ENCODE measurements around the gene TMEM217. TPM values are rescaled to one million over a fixed set of nuclear protein-coding genes. Genes with fewer than 3 reads are reported as not detected.

TMEM217 gene
- total RNA-seq, 1 donor from 2014 or later: 0.86 TPM

GRCh38 chr6:37287519-37288157 lies 29.7 kb upstream of the TMEM217 start:
- H3K4me3 ChIP-seq (ENCODE audit: low read depth, low read length): no peak overlapping the region
- no peak for DNase-seq (ENCODE audit: low read depth)
- TF ChIP-seq, protein P1, sequence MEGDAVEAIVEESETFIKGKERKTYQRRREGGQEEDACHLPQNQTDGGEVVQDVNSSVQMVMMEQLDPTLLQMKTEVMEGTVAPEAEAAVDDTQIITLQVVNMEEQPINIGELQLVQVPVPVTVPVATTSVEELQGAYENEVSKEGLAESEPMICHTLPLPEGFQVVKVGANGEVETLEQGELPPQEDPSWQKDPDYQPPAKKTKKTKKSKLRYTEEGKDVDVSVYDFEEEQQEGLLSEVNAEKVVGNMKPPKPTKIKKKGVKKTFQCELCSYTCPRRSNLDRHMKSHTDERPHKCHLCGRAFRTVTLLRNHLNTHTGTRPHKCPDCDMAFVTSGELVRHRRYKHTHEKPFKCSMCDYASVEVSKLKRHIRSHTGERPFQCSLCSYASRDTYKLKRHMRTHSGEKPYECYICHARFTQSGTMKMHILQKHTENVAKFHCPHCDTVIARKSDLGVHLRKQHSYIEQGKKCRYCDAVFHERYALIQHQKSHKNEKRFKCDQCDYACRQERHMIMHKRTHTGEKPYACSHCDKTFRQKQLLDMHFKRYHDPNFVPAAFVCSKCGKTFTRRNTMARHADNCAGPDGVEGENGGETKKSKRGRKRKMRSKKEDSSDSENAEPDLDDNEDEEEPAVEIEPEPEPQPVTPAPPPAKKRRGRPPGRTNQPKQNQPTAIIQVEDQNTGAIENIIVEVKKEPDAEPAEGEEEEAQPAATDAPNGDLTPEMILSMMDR (conservative IDR thresholded peaks at IDR 0.05; ENCODE audit: low read depth, low read length): no peak

DNA sequence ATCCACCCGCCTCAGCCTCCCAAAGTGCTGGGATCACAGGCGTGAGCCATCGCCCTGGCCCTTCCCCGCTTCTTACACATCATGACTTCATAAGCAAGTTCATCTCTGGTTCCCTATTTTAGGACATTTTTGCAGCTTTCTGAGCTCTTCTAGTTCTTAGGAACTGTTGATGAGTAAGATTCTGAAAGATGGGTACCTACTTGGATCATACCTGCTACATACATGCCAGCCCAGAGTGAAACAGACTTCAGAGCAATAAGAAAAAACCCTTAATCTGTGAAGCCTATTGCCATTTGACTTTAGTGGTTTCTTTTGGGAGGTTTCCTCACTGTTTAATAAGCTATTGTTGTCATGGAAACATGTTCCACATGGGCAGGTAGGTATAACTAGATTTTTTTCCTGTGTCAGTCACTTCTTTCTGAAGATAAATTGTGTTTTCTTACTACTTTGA lies 27.9 kb upstream of the TMEM217 start:
- peak; percentile 61 for DNase-seq (ENCODE audit: low read depth)
- TF ChIP-seq, protein P1 (conservative IDR thresholded peaks at IDR 0.05; ENCODE audit: low read depth, low read length): no peak

GRCh38 chr6:37284781-37285180 lies 26.8 kb upstream of the TMEM217 start:
- H3K4me3 ChIP-seq (ENCODE audit: low read depth, low read length): no peak overlapping the region
- TF ChIP-seq, protein P1 (conservative IDR thresholded peaks at IDR 0.05; ENCODE audit: low read depth, low read length): no peak
- no peak for DNase-seq (ENCODE audit: low read depth)

More for the DNA sequence above, 27.9 kb upstream of the TMEM217 start:
- H3K4me3 ChIP-seq (ENCODE audit: low read depth, low read length): no peak overlapping the region

DNA sequence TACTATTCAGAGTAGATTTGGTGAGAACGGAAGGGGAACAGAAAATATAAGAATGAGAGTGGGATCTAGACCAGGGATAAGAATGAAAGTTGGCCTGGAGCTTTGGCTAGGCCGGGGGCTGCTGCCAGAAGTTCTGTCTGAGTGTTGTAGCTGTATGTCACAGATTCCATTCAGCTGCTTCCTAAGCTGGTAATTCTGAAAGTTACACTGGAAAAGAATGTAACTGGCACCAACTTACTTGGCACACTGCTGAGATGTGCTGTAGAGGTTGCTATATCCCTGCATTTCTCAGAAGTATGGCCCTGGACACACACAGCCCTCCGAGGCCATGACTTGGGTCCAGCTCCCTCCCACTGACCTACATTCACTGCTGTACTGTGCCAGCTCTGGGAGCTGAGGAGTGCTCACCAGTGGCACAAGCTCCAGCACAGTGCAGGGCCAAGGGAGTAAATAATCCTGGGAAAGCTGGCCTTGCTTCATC lies 25.8 kb upstream of the TMEM217 start:
- no peak overlapping the region for H3K4me3 ChIP-seq (ENCODE audit: low read depth, low read length)
- no peak for DNase-seq (ENCODE audit: low read depth)
- TF ChIP-seq, protein P1 (conservative IDR thresholded peaks at IDR 0.05; ENCODE audit: low read depth, low read length): no peak

- no peak overlapping the region for H3K4me3 ChIP-seq (ENCODE audit: low read depth, low read length)
- no peak for DNase-seq (ENCODE audit: low read depth)
- TF ChIP-seq, protein P1 (conservative IDR thresholded peaks at IDR 0.05; ENCODE audit: low read depth, low read length): no peak
Measured at GRCh38 chr6:37283268-37283667, 25.3 kb upstream of the TMEM217 start.

DNA sequence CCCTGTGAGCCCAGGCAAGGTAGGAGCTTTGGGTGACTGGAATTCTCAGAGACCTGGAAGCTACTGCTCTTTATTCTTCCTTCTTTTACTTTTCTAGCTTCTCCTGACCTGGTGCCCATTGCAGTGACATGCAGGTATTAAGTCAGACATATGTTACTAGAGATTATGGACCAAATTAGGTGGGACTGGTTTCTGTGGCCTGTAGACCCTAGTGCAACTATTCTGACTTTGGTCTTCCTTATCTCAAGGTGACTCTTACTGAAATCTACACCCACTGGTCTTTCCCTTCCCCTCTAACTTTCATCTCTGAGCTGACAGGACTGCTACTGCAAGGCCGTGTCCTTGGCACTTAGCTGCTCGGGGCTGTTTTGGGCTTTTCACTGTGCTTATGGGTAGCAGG lies 24.4 kb upstream of the TMEM217 start:
- TF ChIP-seq, protein P1 (conservative IDR thresholded peaks at IDR 0.05; ENCODE audit: low read depth, low read length): no peak
- no peak for DNase-seq (ENCODE audit: low read depth)
- no peak overlapping the region for H3K4me3 ChIP-seq (ENCODE audit: low read depth, low read length)

All from epithelial cell of proximal tubule (primary cell).